GM12891 (cell line): ENCODE results near the gene KAZN.

ENCODE experiments used
- PAX5 ChIP-seq: IDR thresholded peaks from 2 replicates; pipeline ENCODE4 v1.6.1; 2011; ENCODE audit warnings: low read length, moderate library complexity, mild to moderate bottlenecking; ENCODE audit not compliant: insufficient read depth, severe bottlenecking
- POLR2A ChIP-seq: IDR thresholded peaks from 2 replicates; pipeline ENCODE4 v1.6.1; 2011; ENCODE audit warnings: low read depth, low read length, control low read depth
- POLR2AphosphoS5 ChIP-seq: IDR thresholded peaks from 2 replicates; pipeline ENCODE4 v1.6.1; 2011; ENCODE audit warnings: low read depth, low read length, control low read depth
- POU2F2 ChIP-seq: IDR thresholded peaks from 2 replicates; pipeline ENCODE4 v1.6.1; 2011; ENCODE audit warnings: low read depth, mild to moderate bottlenecking, control low read depth, low read length, moderate library complexity
- SPI1 ChIP-seq: IDR thresholded peaks from 2 replicates; pipeline ENCODE4 v1.6.1; 2011; ENCODE audit warnings: low read depth, low read length, control low read depth
- TAF1 ChIP-seq: IDR thresholded peaks from 2 replicates; pipeline ENCODE4 v1.6.1; 2011; ENCODE audit warnings: low read depth, low read length, control low read depth

GRCh38 chr1:15027515-15027986 lies 429.1 kb downstream of the KAZN start:
- TF ChIP-seq PAX5 (no peak), POLR2A (no peak), POLR2AphosphoS5 (no peak), TAF1 (no peak), POU2F2 (no peak), SPI1 (no peak)
